Endothelial cell of umbilical vein (primary cell): Measurements from ENCODE around the gene ANXA2.

Experiments used
- EZH2 ChIP-seq: IDR thresholded peaks from 2 replicates; pipeline ENCODE4 v1.6.1; 2012; ENCODE audit warnings: borderline replicate concordance, low read depth, mild to moderate bottlenecking, moderate library complexity, low read length, inconsistent platforms; ENCODE audit not compliant: severe bottlenecking
- JUN ChIP-seq: IDR thresholded peaks from 2 replicates; pipeline ENCODE4 v1.6.1; 2011; ENCODE audit warnings: borderline replicate concordance, low read depth; ENCODE audit not compliant: insufficient read length, insufficient read depth
- MAX ChIP-seq: IDR thresholded peaks from 2 replicates; pipeline ENCODE4 v1.6.1; 2011; ENCODE audit not compliant: insufficient read depth, insufficient read length
- POLR2A ChIP-seq: IDR thresholded peaks from 2 replicates; pipeline ENCODE4 v1.6.1; 2012; ENCODE audit warnings: low read depth, mild to moderate bottlenecking, control low read depth, low read length
- POLR2AphosphoS5 ChIP-seq: IDR thresholded peaks from 2 replicates; pipeline ENCODE4 v1.6.1; 2012; ENCODE audit warnings: low read depth, mild to moderate bottlenecking, control low read depth, low read length, moderate library complexity; ENCODE audit not compliant: insufficient read depth
- TF ChIP-seq, protein P1 (sequence below), 2 donors: IDR thresholded peaks; 1 replicate in 1 of 2; 2 replicates in 1 of 2; pipeline ENCODE4 v1.5.1; 2011; ENCODE audit warnings: low read length in 2 of 2, mild to moderate bottlenecking in 2 of 2, moderate library complexity in 2 of 2, control low read depth in 1 of 2, inconsistent platforms in 1 of 2, low read depth in 1 of 2; ENCODE audit not compliant: insufficient read depth in 1 of 2; ENCODE audit errors: extremely low read depth in 1 of 2

- TF ChIP-seq, protein P1, sequence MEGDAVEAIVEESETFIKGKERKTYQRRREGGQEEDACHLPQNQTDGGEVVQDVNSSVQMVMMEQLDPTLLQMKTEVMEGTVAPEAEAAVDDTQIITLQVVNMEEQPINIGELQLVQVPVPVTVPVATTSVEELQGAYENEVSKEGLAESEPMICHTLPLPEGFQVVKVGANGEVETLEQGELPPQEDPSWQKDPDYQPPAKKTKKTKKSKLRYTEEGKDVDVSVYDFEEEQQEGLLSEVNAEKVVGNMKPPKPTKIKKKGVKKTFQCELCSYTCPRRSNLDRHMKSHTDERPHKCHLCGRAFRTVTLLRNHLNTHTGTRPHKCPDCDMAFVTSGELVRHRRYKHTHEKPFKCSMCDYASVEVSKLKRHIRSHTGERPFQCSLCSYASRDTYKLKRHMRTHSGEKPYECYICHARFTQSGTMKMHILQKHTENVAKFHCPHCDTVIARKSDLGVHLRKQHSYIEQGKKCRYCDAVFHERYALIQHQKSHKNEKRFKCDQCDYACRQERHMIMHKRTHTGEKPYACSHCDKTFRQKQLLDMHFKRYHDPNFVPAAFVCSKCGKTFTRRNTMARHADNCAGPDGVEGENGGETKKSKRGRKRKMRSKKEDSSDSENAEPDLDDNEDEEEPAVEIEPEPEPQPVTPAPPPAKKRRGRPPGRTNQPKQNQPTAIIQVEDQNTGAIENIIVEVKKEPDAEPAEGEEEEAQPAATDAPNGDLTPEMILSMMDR (IDR thresholded peaks at IDR 0.05; ENCODE audit: extremely low read depth in 1 of 2, insufficient read depth in 1 of 2, low read depth in 1 of 2, low read length in 2 of 2): no peak
- TF ChIP-seq EZH2 (no peak), POLR2A (no peak), JUN (no peak), POLR2AphosphoS5 (no peak), MAX (no peak)
Measured at GRCh38 chr15:60344987-60345386, 52.8 kb downstream of the ANXA2 start.
